WERI-Rb-1 (cell line): ENCODE measurements around the gene C1GALT1.

Experiments
- DNase-seq: peaks from one replicate; pipeline ENCODE4 v3.0.0-alpha.2; 2020
- H3K27ac ChIP-seq: fragments of 250-450 bp; sonication (Bioruptor Pico); 2 replicates; pipeline ENCODE4 v1.5.1; 2020; ENCODE audit warnings: mild to moderate bottlenecking, moderate library complexity
- H3K27me3 ChIP-seq: fragments of 250-450 bp; sonication (Bioruptor Pico); 2 replicates; pipeline ENCODE4 v1.5.1; 2021; ENCODE audit warnings: mild to moderate bottlenecking, low read depth, moderate library complexity; ENCODE audit not compliant: insufficient read depth, severe bottlenecking
- H3K36me3 ChIP-seq: fragments of 250-450 bp; sonication (Bioruptor Pico); 2 replicates; pipeline ENCODE4 v1.5.1; 2020; ENCODE audit warnings: mild to moderate bottlenecking, moderate library complexity
- H3K4me3 ChIP-seq: 2 replicates; pipeline ENCODE4 v1.5.1; 2011; ENCODE audit warnings: low read depth, mild to moderate bottlenecking, control low read depth, low read length
- H3K9me3 ChIP-seq: fragments of 250-450 bp; sonication (Bioruptor Pico); 2 replicates; pipeline ENCODE4 v1.5.1; 2021; ENCODE audit warnings: mild to moderate bottlenecking, moderate library complexity; ENCODE audit not compliant: severe bottlenecking
- CTCF ChIP-seq: IDR thresholded peaks from 2 replicates; pipeline ENCODE4 v1.5.1; 2011; ENCODE audit warnings: low read depth, mild to moderate bottlenecking, control low read depth, inconsistent platforms, low read length

The C1GALT1 gene

DNA sequence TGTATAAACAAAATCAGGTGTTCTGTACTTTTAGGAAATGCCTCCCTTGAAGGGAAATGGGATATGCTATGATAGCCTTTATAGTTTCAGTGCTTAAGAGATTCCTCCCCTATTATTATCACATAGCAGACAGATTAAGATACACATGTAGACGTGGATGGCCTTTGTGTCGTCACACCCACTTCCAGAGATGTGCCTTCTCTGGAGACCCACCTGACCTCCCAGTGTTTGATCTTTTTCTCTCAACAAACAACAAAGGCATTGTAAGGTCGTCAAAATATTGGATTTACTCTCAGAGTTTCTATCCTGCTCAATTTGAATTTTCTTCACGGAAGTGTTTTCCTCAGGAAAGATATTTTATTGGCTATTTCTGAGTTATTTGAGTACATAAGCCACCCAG is 25.7 kb upstream of the C1GALT1 start:
- H3K4me3 ChIP-seq: no peak overlapping the region
- no peak for TF ChIP-seq CTCF
- DNase-seq: no peak
- no peaks in the 10 kb centered on the region for H3K27me3 ChIP-seq
- H3K27ac ChIP-seq: no peak overlapping the region
- H3K9me3 ChIP-seq: peaks cover 8% of the 10 kb centered on the region
- no peaks in the 10 kb centered on the region for H3K36me3 ChIP-seq

- no peak overlapping the region for H3K27ac ChIP-seq
- H3K36me3 ChIP-seq: no peaks in the 10 kb centered on the region
- no peak for DNase-seq
- H3K4me3 ChIP-seq: no peak overlapping the region
- no peak for TF ChIP-seq CTCF
- H3K27me3 ChIP-seq: no peaks in the 10 kb centered on the region
- H3K9me3 ChIP-seq: peaks cover 8% of the 10 kb centered on the region
Measured at GRCh38 chr7:7157177-7157886, 25.0 kb upstream of the C1GALT1 start.

- no peak overlapping the region for H3K27ac ChIP-seq
- no peak for TF ChIP-seq CTCF
- no peak overlapping the region for H3K4me3 ChIP-seq
- H3K9me3 ChIP-seq: peaks cover 8% of the 10 kb centered on the region
- H3K27me3 ChIP-seq: no peaks in the 10 kb centered on the region
- no peaks in the 10 kb centered on the region for H3K36me3 ChIP-seq
- DNase-seq: no peak
Measured at GRCh38 chr7:7157887-7158271, 24.5 kb upstream of the C1GALT1 start.

DNA sequence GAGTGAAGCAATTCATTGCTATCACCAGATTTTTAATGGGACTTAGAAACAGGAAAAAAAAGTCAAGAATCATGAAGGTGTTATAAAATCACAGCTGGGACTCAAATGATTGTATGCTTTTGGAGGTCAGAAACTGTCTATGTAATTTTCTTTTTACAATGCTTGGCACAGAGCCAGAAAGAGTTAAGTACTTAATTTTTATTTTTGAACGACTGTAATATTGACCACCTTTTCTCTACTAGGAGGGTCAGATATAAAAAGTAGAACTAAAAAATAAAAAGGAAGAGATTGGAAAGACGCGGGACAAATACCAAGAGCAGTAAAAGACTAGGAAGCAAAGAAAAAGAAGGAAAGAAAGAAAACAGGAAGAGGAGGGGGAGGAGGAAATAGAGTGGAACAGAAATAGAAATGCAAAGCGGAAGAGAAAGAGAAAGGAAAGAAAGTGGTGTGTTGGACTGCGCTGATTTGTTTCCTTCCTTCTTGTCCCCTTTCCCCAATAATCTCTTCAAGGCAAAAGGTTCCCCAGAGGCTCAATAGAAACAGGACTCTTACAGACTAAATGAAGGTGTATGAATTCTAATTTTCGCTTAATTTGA is 23.2 kb upstream of the C1GALT1 start:
- Histone ChIP-seq H3K9me3 (no peaks in the 10 kb centered on the region), H3K4me3 (no peak overlapping the region), H3K36me3 (no peaks in the 10 kb centered on the region), H3K27ac (no peak overlapping the region), H3K27me3 (no peaks in the 10 kb centered on the region)
- TF ChIP-seq CTCF: no peak
- DNase-seq: no peak

GRCh38 chr7:7164591-7164990 is 17.8 kb upstream of the C1GALT1 start:
- Histone ChIP-seq H3K27ac (no peak overlapping the region), H3K36me3 (no peaks in the 10 kb centered on the region), H3K4me3 (no peak overlapping the region), H3K9me3 (peaks cover 5% of the 10 kb centered on the region), H3K27me3 (no peaks in the 10 kb centered on the region)
- no peak for DNase-seq
- TF ChIP-seq CTCF: no peak

- Histone ChIP-seq H3K4me3 (no peak overlapping the region), H3K27ac (no peak overlapping the region), H3K9me3 (peaks cover 7% of the 10 kb centered on the region), H3K36me3 (no peaks in the 10 kb centered on the region), H3K27me3 (no peaks in the 10 kb centered on the region)
- TF ChIP-seq CTCF: no peak
- DNase-seq: no peak
Measured at GRCh38 chr7:7165372-7165771, 17.0 kb upstream of the C1GALT1 start.
